Effector memory CD8-positive, alpha-beta T cell (primary cell): ENCODE measurements around the gene GALNT18.

Experiments
- ATAC-seq: fragments of 150-1000 bp; cut with Tn5 transposase; replicated peaks from 2 replicates; pipeline ENCODE4 v1.10.0; 2021; ENCODE audit warnings: mild to moderate bottlenecking, moderate library complexity
- DNase-seq, 3 experiments: peaks; one replicate each; pipeline ENCODE4 v3.0.0; 2021
- H3K27ac Mint-ChIP-seq, 2 donors: one replicate each; pipeline ENCODE4 v1.8.0; 2022; ENCODE audit warnings: mild to moderate bottlenecking in 2 of 2, mixed read lengths in 2 of 2, moderate library complexity in 2 of 2
- H3K27me3 Mint-ChIP-seq, 2 donors: one replicate each; pipeline ENCODE4 v1.8.0; 2022; ENCODE audit warnings: mixed read lengths in 2 of 2
- H3K36me3 Mint-ChIP-seq: one replicate; pipeline ENCODE4 v1.8.0; 2022; ENCODE audit warnings: mild to moderate bottlenecking, moderate library complexity, mixed read lengths; ENCODE audit not compliant: insufficient read depth
- H3K4me1 Mint-ChIP-seq, 2 donors: one replicate each; pipeline ENCODE4 v1.8.0; 2022; ENCODE audit warnings: low read depth in 2 of 2, mixed read lengths in 2 of 2
- H3K4me3 Mint-ChIP-seq, 2 donors: one replicate each; pipeline ENCODE4 v1.8.0; 2022; ENCODE audit warnings: mild to moderate bottlenecking in 2 of 2, mixed read lengths in 2 of 2, moderate library complexity in 2 of 2
- H3K9me3 Mint-ChIP-seq, 2 donors: one replicate each; pipeline ENCODE4 v1.8.0; 2022; ENCODE audit warnings: mixed read lengths in 2 of 2

Gene GALNT18

GRCh38 chr11:11284481-11284880 lies 337.3 kb downstream of the GALNT18 start:
- H3K9me3 Mint-ChIP-seq = no peaks in the 10 kb centered on the region
- H3K4me1 Mint-ChIP-seq = no peaks in the 10 kb centered on the region
- DNase-seq (no peak), ATAC-seq (no peak)
- H3K36me3 Mint-ChIP-seq = no peaks in the 10 kb centered on the region
- no peak overlapping the region for H3K4me3 Mint-ChIP-seq
- peaks cover 16 to 50% of the 10 kb centered on the region in 2 donors for H3K27me3 Mint-ChIP-seq
- H3K27ac Mint-ChIP-seq = no peak overlapping the region

- Mint-ChIP-seq H3K4me3 (no peak overlapping the region), H3K27ac (no peak overlapping the region), H3K4me1 (no peaks in the 10 kb centered on the region), H3K9me3 (no peaks in the 10 kb centered on the region), H3K27me3 (peaks cover 17 to 45% of the 10 kb centered on the region in 2 donors), H3K36me3 (no peaks in the 10 kb centered on the region)
- no peak for ATAC-seq
- no peak for DNase-seq
Observed at GRCh38 chr11:11281626-11282025, 340.2 kb downstream of the GALNT18 start.

DNA sequence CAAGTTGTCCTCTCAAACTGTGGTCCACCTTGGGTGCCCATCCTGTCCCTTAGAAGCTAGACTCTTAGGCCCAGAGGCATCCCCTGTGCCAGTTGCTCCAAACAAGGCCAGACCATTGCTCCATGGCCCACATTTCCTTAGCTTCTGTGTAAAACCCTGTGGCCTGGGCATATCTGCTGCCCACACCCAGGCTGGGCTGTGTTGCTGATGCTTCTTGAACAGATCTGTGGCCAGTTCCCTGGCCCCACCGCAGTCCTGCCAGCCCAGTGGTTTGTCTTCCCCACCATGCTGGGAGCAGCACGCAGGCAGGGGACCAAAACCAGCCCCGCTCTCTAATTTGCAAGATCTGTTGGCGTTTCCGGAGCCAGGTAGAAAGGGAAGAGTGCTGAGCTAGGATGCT lies 341.0 kb downstream of the GALNT18 start:
- Mint-ChIP-seq H3K4me3 (no peak overlapping the region), H3K4me1 (no peaks in the 10 kb centered on the region), H3K9me3 (no peaks in the 10 kb centered on the region), H3K27me3 (peaks cover 23 to 45% of the 10 kb centered on the region in 2 donors), H3K27ac (no peak overlapping the region), H3K36me3 (no peaks in the 10 kb centered on the region)
- no peak for DNase-seq
- ATAC-seq = no peak

DNA sequence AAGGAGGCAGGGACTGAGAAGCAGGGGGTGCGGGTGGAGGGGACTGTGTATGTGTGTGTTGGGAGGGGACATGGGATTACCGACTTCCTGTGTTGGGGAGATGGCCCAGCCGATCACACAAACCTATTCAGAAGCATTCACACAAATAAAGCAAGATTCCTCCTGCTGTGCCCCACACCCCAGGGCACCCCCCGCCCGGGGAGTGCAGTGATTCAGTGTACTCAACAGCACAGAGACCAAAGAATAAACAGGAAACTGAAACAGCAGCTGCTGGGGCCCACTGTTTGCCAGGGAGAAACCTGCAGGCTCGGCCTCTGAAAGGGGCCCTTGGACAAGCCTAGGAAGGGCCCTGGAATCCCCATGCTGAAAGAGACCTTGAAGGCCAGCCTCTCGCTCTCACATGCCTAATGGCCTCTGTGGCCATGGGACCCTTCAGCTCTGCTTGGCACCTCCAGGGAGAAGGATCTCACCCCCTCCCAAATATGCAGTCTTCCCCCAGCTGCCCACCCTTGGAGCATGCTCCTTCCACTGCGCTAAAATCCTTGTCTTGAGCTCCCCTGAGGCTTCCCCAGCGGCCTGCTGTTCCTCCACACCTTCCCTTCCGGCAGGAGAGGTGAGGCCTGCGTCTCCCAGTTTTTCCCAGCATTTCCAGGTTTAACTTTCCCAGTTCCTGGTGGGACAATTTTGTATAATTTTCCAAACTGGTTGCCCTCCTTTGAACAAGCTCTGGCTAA lies 341.7 kb downstream of the GALNT18 start:
- no peak overlapping the region for H3K4me3 Mint-ChIP-seq
- no peak overlapping the region for H3K27ac Mint-ChIP-seq
- H3K9me3 Mint-ChIP-seq = no peaks in the 10 kb centered on the region
- no peaks in the 10 kb centered on the region for H3K4me1 Mint-ChIP-seq
- no peaks in the 10 kb centered on the region for H3K36me3 Mint-ChIP-seq
- H3K27me3 Mint-ChIP-seq = peaks cover 30 to 50% of the 10 kb centered on the region in 2 donors
- DNase-seq (no peak), ATAC-seq (no peak)

GRCh38 chr11:11272254-11272653 lies 349.6 kb downstream of the GALNT18 start:
- no peak overlapping the region for H3K27ac Mint-ChIP-seq
- no peak overlapping the region for H3K4me3 Mint-ChIP-seq
- H3K27me3 Mint-ChIP-seq = peaks cover 25 to 52% of the 10 kb centered on the region in 2 donors
- no peaks in the 10 kb centered on the region for H3K36me3 Mint-ChIP-seq
- no peaks in the 10 kb centered on the region for H3K4me1 Mint-ChIP-seq
- H3K9me3 Mint-ChIP-seq = no peaks in the 10 kb centered on the region
- DNase-seq = no peak
- ATAC-seq = no peak

GRCh38 chr11:11270236-11270775 lies 351.5 kb downstream of the GALNT18 start:
- no peak overlapping the region for H3K4me3 Mint-ChIP-seq
- peaks cover 18 to 57% of the 10 kb centered on the region in 2 donors for H3K27me3 Mint-ChIP-seq
- DNase-seq (no peak), ATAC-seq (no peak)
- no peaks in the 10 kb centered on the region for H3K36me3 Mint-ChIP-seq
- no peak overlapping the region for H3K27ac Mint-ChIP-seq
- H3K9me3 Mint-ChIP-seq = no peaks in the 10 kb centered on the region
- peaks cover 0 to 2% of the 10 kb centered on the region in 2 donors for H3K4me1 Mint-ChIP-seq

DNA sequence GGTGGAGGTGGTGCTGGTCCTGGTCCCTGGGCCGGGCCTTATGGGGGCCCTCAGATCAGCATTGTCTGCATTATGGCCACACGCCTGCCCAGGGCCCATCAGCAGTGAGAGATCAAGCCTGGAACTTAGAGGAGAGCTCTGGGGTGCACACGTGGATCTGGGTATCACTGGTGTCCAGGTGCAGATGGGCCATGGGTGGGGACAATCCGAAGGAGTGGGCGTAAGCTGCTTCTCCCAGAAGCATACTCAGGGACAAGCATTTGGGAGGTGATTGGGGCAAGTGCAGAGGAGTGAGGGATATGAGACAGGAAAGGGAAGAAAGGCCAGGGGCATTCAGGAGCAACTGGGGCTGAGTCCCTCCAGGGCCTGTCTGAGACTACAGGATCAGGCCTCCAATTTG lies 353.1 kb downstream of the GALNT18 start:
- Mint-ChIP-seq H3K27me3 (peaks cover 15 to 56% of the 10 kb centered on the region in 2 donors), H3K4me1 (peaks cover 0 to 2% of the 10 kb centered on the region in 2 donors), H3K36me3 (no peaks in the 10 kb centered on the region), H3K27ac (no peak overlapping the region), H3K4me3 (no peak overlapping the region), H3K9me3 (no peaks in the 10 kb centered on the region)
- no peak for DNase-seq
- ATAC-seq = no peak

GRCh38 chr11:11268119-11268518 lies 353.7 kb downstream of the GALNT18 start:
- Mint-ChIP-seq H3K9me3 (no peaks in the 10 kb centered on the region), H3K4me3 (no peak overlapping the region), H3K36me3 (no peaks in the 10 kb centered on the region), H3K27ac (no peak overlapping the region), H3K27me3 (peaks cover 13 to 62% of the 10 kb centered on the region in 2 donors), H3K4me1 (peaks cover 0 to 2% of the 10 kb centered on the region in 2 donors)
- DNase-seq (no peak), ATAC-seq (no peak)

DNA sequence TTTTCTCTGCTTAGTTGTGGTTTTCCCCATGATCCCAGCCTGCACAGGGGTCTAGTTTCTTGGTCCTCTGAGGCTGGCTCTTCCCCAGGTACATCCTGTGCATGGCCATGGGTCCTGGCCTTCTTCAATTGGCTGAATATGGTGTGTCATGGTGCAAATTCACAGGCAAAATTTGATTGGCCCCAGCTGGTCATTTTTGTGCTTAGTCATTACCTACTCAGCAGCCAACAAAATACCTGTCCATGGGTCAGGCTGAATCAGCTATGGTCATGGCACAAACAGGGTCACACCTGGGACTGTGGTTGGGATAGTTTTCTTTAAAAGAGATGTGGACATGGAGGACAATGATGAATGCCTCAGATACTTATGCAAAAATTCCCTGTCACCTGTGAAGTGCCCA lies 354.5 kb downstream of the GALNT18 start:
- Mint-ChIP-seq H3K27me3 (peaks cover 13 to 55% of the 10 kb centered on the region in 2 donors), H3K36me3 (no peaks in the 10 kb centered on the region), H3K27ac (no peak overlapping the region), H3K4me3 (no peak overlapping the region), H3K9me3 (no peaks in the 10 kb centered on the region), H3K4me1 (peaks cover 0 to 2% of the 10 kb centered on the region in 2 donors)
- DNase-seq (no peak), ATAC-seq (no peak)

DNA sequence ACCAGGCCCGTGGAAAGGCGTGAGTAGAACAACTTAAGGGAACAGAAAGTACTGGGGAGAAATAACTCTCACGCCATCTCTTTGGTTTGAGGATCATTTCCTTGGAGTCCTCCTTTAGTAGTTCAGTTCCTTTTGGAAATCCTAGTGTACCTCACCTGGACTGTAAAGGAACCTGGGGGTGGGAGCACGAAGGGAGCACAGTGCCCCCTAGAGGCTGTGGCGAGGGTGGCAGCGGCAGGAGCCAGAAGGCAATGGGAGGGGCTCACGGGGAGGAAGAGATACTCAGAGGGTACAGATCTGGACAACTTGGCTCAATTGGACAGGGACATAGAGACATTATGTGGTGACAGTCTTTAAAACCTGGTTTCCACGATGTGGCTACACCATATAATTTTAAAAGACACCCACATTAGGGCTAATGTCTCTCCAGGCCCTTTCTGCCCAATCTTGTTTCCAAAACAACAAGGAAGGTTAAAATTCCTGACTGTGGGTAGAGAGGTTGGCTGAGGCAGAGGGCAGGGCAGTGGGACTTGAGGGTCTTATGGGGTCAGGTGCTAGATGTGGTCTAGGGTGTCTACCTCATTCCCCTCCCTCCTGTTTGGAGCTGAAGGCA lies 355.7 kb downstream of the GALNT18 start:
- Mint-ChIP-seq H3K4me1 (peaks cover 0 to 2% of the 10 kb centered on the region in 2 donors), H3K36me3 (no peaks in the 10 kb centered on the region), H3K27me3 (peaks cover 24 to 60% of the 10 kb centered on the region in 2 donors), H3K9me3 (no peaks in the 10 kb centered on the region), H3K4me3 (no peak overlapping the region), H3K27ac (no peak overlapping the region)
- DNase-seq (peak; percentile 38 to 49 (median 39)), ATAC-seq (peak; percentile 52)

GRCh38 chr11:11265320-11265719 lies 356.5 kb downstream of the GALNT18 start:
- Mint-ChIP-seq H3K9me3 (no peaks in the 10 kb centered on the region), H3K36me3 (no peaks in the 10 kb centered on the region), H3K27me3 (peaks cover 27 to 65% of the 10 kb centered on the region in 2 donors), H3K27ac (no peak overlapping the region), H3K4me3 (no peak overlapping the region), H3K4me1 (peaks cover 0 to 2% of the 10 kb centered on the region in 2 donors)
- DNase-seq = no peak
- ATAC-seq = no peak

GRCh38 chr11:11263238-11264005 lies 358.4 kb downstream of the GALNT18 start:
- Mint-ChIP-seq H3K4me3 (no peak overlapping the region), H3K4me1 (peaks cover 0 to 2% of the 10 kb centered on the region in 2 donors), H3K27ac (no peak overlapping the region), H3K27me3 (peaks cover 36 to 70% of the 10 kb centered on the region in 2 donors), H3K9me3 (no peaks in the 10 kb centered on the region), H3K36me3 (no peaks in the 10 kb centered on the region)
- DNase-seq = no peak
- no peak for ATAC-seq

DNA sequence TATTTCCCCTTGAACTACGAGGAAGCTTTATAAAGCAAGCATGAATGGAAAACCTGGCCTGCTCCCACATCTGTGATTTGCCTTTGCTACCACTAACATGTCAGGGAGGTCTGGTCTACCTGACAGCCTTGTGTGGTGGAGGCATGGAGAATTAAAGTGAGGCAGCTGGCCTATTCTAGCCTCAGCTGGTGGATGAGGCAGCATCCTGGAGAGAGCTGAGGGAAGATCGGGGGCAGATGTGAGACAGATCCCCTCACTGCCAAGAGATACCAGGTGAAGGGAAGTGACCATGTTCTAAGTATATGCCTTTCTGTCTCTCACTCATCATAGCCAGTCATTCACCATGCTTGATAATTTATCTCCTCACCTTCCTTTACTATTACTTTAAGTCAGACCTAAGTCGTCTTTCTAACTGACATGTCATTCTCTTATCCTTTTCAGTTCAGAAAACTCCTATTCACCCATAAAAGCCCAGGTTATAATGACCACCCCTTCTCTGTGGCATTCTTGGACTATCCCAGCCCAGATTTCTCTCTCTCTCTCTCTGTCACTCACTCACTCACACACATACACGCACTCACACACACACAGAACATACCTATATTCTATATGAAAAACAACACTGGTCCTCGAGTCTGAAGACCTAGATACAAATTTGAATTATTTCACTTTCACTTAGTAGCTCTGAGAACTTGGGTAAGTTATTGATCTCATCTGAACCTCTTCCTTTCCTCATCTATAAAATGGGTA lies 359.5 kb downstream of the GALNT18 start:
- Mint-ChIP-seq H3K36me3 (no peaks in the 10 kb centered on the region), H3K27me3 (peaks cover 36 to 62% of the 10 kb centered on the region in 2 donors), H3K27ac (no peak overlapping the region), H3K4me3 (no peak overlapping the region), H3K9me3 (no peaks in the 10 kb centered on the region), H3K4me1 (peaks cover 0 to 2% of the 10 kb centered on the region in 2 donors)
- DNase-seq (no peak), ATAC-seq (no peak)
